SK-N-SH treated with all-trans-retinoic acid at 6 μM for 48 hours (cell line): ENCODE measurements around the gene ABCC1.

Source experiments
- ESRRG ChIP-seq: fragments of 250-450 bp; sonication (Bioruptor Pico); IDR thresholded peaks from 2 replicates; pipeline ENCODE4 v1.6.1; 2021; ENCODE audit warnings: mild to moderate bottlenecking
- RARB ChIP-seq: fragments of 250-450 bp; sonication (Bioruptor Pico); IDR thresholded peaks from 2 replicates; pipeline ENCODE4 v1.8.0; 2021; ENCODE audit warnings: mild to moderate bottlenecking, moderate library complexity
- ZFP3 ChIP-seq: fragments of 250-450 bp; sonication (Bioruptor Pico); IDR thresholded peaks from 2 replicates; pipeline ENCODE4 v1.5.0; 2020; ENCODE audit warnings: mild to moderate bottlenecking, moderate library complexity
- ZNF70 ChIP-seq: fragments of 450-650 bp; formaldehyde crosslinking; IDR thresholded peaks from 2 replicates; pipeline ENCODE4 v1.5.0; 2020; ENCODE audit warnings: mild to moderate bottlenecking, moderate library complexity
- ZNF8 ChIP-seq: fragments of 450-650 bp; formaldehyde crosslinking; IDR thresholded peaks from 2 replicates; pipeline ENCODE4 v1.5.0; 2020; ENCODE audit warnings: mild to moderate bottlenecking, moderate library complexity
- TF ChIP-seq, protein P1 (sequence below): fragments of 250-450 bp; sonication (Bioruptor Pico); IDR thresholded peaks from 2 replicates; pipeline ENCODE4 v1.8.0; 2020; ENCODE audit warnings: mild to moderate bottlenecking, moderate library complexity, borderline replicate concordance
- TF ChIP-seq, protein P2 (sequence below): fragments of 250-450 bp; sonication (Bioruptor Pico); IDR thresholded peaks from 2 replicates; pipeline ENCODE4 v1.5.0; 2020; ENCODE audit warnings: mild to moderate bottlenecking, moderate library complexity
- TF ChIP-seq, protein P3 (sequence below): fragments of 250-450 bp; sonication (Bioruptor Pico); IDR thresholded peaks from 2 replicates; pipeline ENCODE4 v1.5.1; 2020; ENCODE audit warnings: low read depth, mild to moderate bottlenecking, moderate library complexity
- TF ChIP-seq, protein P4 (sequence below): fragments of 250-450 bp; sonication (Bioruptor Pico); IDR thresholded peaks from 2 replicates; pipeline ENCODE4 v1.8.0; 2021; ENCODE audit warnings: low read depth, mild to moderate bottlenecking, moderate library complexity, borderline replicate concordance

DNA sequence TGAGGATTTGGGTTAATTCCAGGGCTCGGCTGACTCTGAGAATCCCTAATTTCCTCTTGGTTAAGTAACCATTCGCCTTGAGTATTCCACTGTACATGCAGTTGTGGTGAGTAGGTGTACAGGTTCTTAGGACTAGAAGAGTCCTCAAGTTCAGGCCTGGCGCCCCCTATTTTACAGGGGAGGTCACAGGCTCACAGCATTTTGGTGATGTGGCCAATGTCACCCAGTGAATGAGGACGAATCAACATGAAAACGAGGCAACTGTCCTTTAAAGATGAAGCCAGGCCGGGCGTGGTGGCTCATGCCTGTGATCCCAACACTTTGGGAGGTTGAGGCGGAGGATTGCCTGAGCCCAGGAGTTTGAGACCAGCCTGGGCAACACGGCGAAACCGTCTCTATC lies 218.5 kb downstream of the ABCC1 start:
- TF ChIP-seq, protein P1, sequence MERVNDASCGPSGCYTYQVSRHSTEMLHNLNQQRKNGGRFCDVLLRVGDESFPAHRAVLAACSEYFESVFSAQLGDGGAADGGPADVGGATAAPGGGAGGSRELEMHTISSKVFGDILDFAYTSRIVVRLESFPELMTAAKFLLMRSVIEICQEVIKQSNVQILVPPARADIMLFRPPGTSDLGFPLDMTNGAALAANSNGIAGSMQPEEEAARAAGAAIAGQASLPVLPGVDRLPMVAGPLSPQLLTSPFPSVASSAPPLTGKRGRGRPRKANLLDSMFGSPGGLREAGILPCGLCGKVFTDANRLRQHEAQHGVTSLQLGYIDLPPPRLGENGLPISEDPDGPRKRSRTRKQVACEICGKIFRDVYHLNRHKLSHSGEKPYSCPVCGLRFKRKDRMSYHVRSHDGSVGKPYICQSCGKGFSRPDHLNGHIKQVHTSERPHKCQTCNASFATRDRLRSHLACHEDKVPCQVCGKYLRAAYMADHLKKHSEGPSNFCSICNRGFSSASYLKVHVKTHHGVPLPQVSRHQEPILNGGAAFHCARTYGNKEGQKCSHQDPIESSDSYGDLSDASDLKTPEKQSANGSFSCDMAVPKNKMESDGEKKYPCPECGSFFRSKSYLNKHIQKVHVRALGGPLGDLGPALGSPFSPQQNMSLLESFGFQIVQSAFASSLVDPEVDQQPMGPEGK (CRISPR knock-in tag), result no peak
- TF ChIP-seq ZFP3 (CRISPR knock-in tag) (no peak), ZNF8 (CRISPR knock-in tag) (no peak), RARB (CRISPR knock-in tag) (no peak), ESRRG (CRISPR knock-in tag) (no peak), ZNF70 (CRISPR knock-in tag) (no peak)
- TF ChIP-seq, protein P2, sequence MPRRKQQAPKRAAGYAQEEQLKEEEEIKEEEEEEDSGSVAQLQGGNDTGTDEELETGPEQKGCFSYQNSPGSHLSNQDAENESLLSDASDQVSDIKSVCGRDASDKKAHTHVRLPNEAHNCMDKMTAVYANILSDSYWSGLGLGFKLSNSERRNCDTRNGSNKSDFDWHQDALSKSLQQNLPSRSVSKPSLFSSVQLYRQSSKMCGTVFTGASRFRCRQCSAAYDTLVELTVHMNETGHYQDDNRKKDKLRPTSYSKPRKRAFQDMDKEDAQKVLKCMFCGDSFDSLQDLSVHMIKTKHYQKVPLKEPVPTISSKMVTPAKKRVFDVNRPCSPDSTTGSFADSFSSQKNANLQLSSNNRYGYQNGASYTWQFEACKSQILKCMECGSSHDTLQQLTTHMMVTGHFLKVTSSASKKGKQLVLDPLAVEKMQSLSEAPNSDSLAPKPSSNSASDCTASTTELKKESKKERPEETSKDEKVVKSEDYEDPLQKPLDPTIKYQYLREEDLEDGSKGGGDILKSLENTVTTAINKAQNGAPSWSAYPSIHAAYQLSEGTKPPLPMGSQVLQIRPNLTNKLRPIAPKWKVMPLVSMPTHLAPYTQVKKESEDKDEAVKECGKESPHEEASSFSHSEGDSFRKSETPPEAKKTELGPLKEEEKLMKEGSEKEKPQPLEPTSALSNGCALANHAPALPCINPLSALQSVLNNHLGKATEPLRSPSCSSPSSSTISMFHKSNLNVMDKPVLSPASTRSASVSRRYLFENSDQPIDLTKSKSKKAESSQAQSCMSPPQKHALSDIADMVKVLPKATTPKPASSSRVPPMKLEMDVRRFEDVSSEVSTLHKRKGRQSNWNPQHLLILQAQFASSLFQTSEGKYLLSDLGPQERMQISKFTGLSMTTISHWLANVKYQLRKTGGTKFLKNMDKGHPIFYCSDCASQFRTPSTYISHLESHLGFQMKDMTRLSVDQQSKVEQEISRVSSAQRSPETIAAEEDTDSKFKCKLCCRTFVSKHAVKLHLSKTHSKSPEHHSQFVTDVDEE (CRISPR knock-in tag), result no peak
- TF ChIP-seq, protein P3, sequence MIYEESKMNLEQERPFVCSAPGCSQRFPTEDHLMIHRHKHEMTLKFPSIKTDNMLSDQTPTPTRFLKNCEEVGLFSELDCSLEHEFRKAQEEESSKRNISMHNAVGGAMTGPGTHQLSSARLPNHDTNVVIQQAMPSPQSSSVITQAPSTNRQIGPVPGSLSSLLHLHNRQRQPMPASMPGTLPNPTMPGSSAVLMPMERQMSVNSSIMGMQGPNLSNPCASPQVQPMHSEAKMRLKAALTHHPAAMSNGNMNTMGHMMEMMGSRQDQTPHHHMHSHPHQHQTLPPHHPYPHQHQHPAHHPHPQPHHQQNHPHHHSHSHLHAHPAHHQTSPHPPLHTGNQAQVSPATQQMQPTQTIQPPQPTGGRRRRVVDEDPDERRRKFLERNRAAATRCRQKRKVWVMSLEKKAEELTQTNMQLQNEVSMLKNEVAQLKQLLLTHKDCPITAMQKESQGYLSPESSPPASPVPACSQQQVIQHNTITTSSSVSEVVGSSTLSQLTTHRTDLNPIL, result no peak
- TF ChIP-seq, protein P4, sequence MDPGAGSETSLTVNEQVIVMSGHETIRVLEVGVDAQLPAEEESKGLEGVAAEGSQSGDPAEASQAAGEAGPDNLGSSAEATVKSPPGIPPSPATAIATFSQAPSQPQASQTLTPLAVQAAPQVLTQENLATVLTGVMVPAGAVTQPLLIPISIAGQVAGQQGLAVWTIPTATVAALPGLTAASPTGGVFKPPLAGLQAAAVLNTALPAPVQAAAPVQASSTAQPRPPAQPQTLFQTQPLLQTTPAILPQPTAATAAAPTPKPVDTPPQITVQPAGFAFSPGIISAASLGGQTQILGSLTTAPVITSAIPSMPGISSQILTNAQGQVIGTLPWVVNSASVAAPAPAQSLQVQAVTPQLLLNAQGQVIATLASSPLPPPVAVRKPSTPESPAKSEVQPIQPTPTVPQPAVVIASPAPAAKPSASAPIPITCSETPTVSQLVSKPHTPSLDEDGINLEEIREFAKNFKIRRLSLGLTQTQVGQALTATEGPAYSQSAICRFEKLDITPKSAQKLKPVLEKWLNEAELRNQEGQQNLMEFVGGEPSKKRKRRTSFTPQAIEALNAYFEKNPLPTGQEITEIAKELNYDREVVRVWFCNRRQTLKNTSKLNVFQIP (CRISPR knock-in tag), result no peak
